Measurements from ENCODE around the gene MRPL43.

The MRPL43 gene

GRCh38 chr10:101027106-101027720 is 39.9 kb upstream of the MRPL43 start:
- H3K4me1 Mint-ChIP-seq (ENCODE audit: low read depth): peaks cover 8% of the 10 kb centered on the region
- H3K36me3 Mint-ChIP-seq: no peaks in the 10 kb centered on the region
- H3K9me3 Mint-ChIP-seq (ENCODE audit: low read depth): no peaks in the 10 kb centered on the region
- H3K4me3 Mint-ChIP-seq: no peak overlapping the region
- H3K27me3 Mint-ChIP-seq: no peaks in the 10 kb centered on the region
- no peak overlapping the region for H3K27ac Mint-ChIP-seq

- Mint-ChIP-seq H3K4me1 (ENCODE audit: low read depth) (peaks cover 1% of the 10 kb centered on the region), H3K9me3 (ENCODE audit: low read depth) (no peaks in the 10 kb centered on the region), H3K27me3 (peaks cover 7% of the 10 kb centered on the region), H3K4me3 (no peak overlapping the region), H3K36me3 (no peaks in the 10 kb centered on the region), H3K27ac (no peak overlapping the region)
Observed at GRCh38 chr10:101022967-101023705, 35.8 kb upstream of the MRPL43 start.

- Mint-ChIP-seq H3K9me3 (ENCODE audit: low read depth) (no peaks in the 10 kb centered on the region), H3K27me3 (peaks cover 10% of the 10 kb centered on the region), H3K36me3 (no peaks in the 10 kb centered on the region), H3K27ac (no peak overlapping the region), H3K4me3 (no peak overlapping the region), H3K4me1 (ENCODE audit: low read depth) (peaks cover 1% of the 10 kb centered on the region)
Observed at GRCh38 chr10:101021692-101022251, 34.5 kb upstream of the MRPL43 start.

- Mint-ChIP-seq H3K9me3 (ENCODE audit: low read depth) (no peaks in the 10 kb centered on the region), H3K27me3 (peaks cover 14% of the 10 kb centered on the region), H3K4me1 (ENCODE audit: low read depth) (peaks cover 1% of the 10 kb centered on the region), H3K27ac (no peak overlapping the region), H3K4me3 (no peak overlapping the region), H3K36me3 (no peaks in the 10 kb centered on the region)
Observed at GRCh38 chr10:101021239-101021638, 33.9 kb upstream of the MRPL43 start.

GRCh38 chr10:101020427-101021075 is 33.3 kb upstream of the MRPL43 start:
- no peak overlapping the region for H3K27ac Mint-ChIP-seq
- H3K4me3 Mint-ChIP-seq: no peak overlapping the region
- H3K4me1 Mint-ChIP-seq (ENCODE audit: low read depth): peaks cover 1% of the 10 kb centered on the region
- peaks cover 17% of the 10 kb centered on the region for H3K27me3 Mint-ChIP-seq
- no peaks in the 10 kb centered on the region for H3K36me3 Mint-ChIP-seq
- H3K9me3 Mint-ChIP-seq (ENCODE audit: low read depth): no peaks in the 10 kb centered on the region

GRCh38 chr10:101019440-101019703 is 32.1 kb upstream of the MRPL43 start:
- peaks cover 22% of the 10 kb centered on the region for H3K27me3 Mint-ChIP-seq
- no peak overlapping the region for H3K4me3 Mint-ChIP-seq
- peaks cover 8% of the 10 kb centered on the region for H3K4me1 Mint-ChIP-seq (ENCODE audit: low read depth)
- H3K27ac Mint-ChIP-seq: no peak overlapping the region
- H3K9me3 Mint-ChIP-seq (ENCODE audit: low read depth): no peaks in the 10 kb centered on the region
- no peaks in the 10 kb centered on the region for H3K36me3 Mint-ChIP-seq

GRCh38 chr10:101018600-101019439 is 31.5 kb upstream of the MRPL43 start:
- Mint-ChIP-seq H3K4me3 (no peak overlapping the region), H3K27me3 (peaks cover 24% of the 10 kb centered on the region), H3K27ac (no peak overlapping the region), H3K9me3 (ENCODE audit: low read depth) (no peaks in the 10 kb centered on the region), H3K36me3 (no peaks in the 10 kb centered on the region), H3K4me1 (ENCODE audit: low read depth) (peaks cover 11% of the 10 kb centered on the region)

- Mint-ChIP-seq H3K4me3 (no peak overlapping the region), H3K9me3 (ENCODE audit: low read depth) (no peaks in the 10 kb centered on the region), H3K36me3 (no peaks in the 10 kb centered on the region), H3K27ac (no peak overlapping the region), H3K4me1 (ENCODE audit: low read depth) (peaks cover 13% of the 10 kb centered on the region), H3K27me3 (peaks cover 24% of the 10 kb centered on the region)
Observed at GRCh38 chr10:101018118-101018599, 30.9 kb upstream of the MRPL43 start.

GRCh38 chr10:101016814-101017213 is 29.5 kb upstream of the MRPL43 start:
- peaks cover 20% of the 10 kb centered on the region for H3K4me1 Mint-ChIP-seq (ENCODE audit: low read depth)
- H3K27me3 Mint-ChIP-seq: peaks cover 24% of the 10 kb centered on the region
- H3K36me3 Mint-ChIP-seq: no peaks in the 10 kb centered on the region
- no peak overlapping the region for H3K27ac Mint-ChIP-seq
- no peak overlapping the region for H3K4me3 Mint-ChIP-seq
- H3K9me3 Mint-ChIP-seq (ENCODE audit: low read depth): no peaks in the 10 kb centered on the region

GRCh38 chr10:101015582-101015973 is 28.3 kb upstream of the MRPL43 start:
- Mint-ChIP-seq H3K36me3 (no peaks in the 10 kb centered on the region), H3K4me3 (no peak overlapping the region), H3K27me3 (peaks cover 20% of the 10 kb centered on the region), H3K4me1 (ENCODE audit: low read depth) (peaks cover 20% of the 10 kb centered on the region), H3K9me3 (ENCODE audit: low read depth) (no peaks in the 10 kb centered on the region), H3K27ac (no peak overlapping the region)

- H3K27me3 Mint-ChIP-seq: peaks cover 20% of the 10 kb centered on the region
- peaks cover 20% of the 10 kb centered on the region for H3K4me1 Mint-ChIP-seq (ENCODE audit: low read depth)
- no peak overlapping the region for H3K4me3 Mint-ChIP-seq
- no peaks in the 10 kb centered on the region for H3K9me3 Mint-ChIP-seq (ENCODE audit: low read depth)
- no peak overlapping the region for H3K27ac Mint-ChIP-seq
- no peaks in the 10 kb centered on the region for H3K36me3 Mint-ChIP-seq
Observed at GRCh38 chr10:101014966-101015581, 27.8 kb upstream of the MRPL43 start.

- Mint-ChIP-seq H3K36me3 (no peaks in the 10 kb centered on the region), H3K9me3 (ENCODE audit: low read depth) (no peaks in the 10 kb centered on the region), H3K4me3 (no peak overlapping the region), H3K4me1 (ENCODE audit: low read depth) (peaks cover 19% of the 10 kb centered on the region), H3K27me3 (peaks cover 19% of the 10 kb centered on the region), H3K27ac (no peak overlapping the region)
Observed at GRCh38 chr10:101014230-101014884, 27.1 kb upstream of the MRPL43 start.

GRCh38 chr10:101013365-101013825 is 26.1 kb upstream of the MRPL43 start:
- Mint-ChIP-seq H3K27ac (no peak overlapping the region), H3K4me3 (no peak overlapping the region), H3K9me3 (ENCODE audit: low read depth) (no peaks in the 10 kb centered on the region), H3K27me3 (peaks cover 19% of the 10 kb centered on the region), H3K36me3 (no peaks in the 10 kb centered on the region), H3K4me1 (ENCODE audit: low read depth) (peaks cover 19% of the 10 kb centered on the region)

Measured in activated naive CD8-positive, alpha-beta T cell (primary cell).